ENCODE results near the gene OGDH.

GRCh38 chr7:44748948-44749731, 142.7 kb downstream of the OGDH start:
- TF ChIP-seq TAF1 (IDR thresholded peaks at IDR 0.05; ENCODE audit: borderline replicate concordance, insufficient read depth, low read length), result no peak
- TF ChIP-seq REST (IDR thresholded peaks at IDR 0.05; ENCODE audit: insufficient read depth in 1 of 2, low read depth in 2 of 2, low read length in 2 of 2), result no peak
- TF ChIP-seq FOXP2 (optimal IDR thresholded peaks at IDR 0.05; ENCODE audit: borderline replicate concordance, extremely low read depth, extremely low read length, insufficient read depth), result no peak

Measured in PFSK-1 (cell line).